HepG2 (cell line): ENCODE results near the gene CDX2. TPM values are rescaled to one million over a fixed set of nuclear protein-coding genes. Genes with fewer than 3 reads are reported as not detected.
"Not testable (repeated sequence)": the region's sequence is repeated elsewhere in the genome, so short reads cannot be mapped to it uniquely, and the experiment has no call there.

Experiments
- ATAC-seq: fragments of 200-7000 bp; cut with Tn5 transposase; 3 replicates; pipeline ENCODE4 v1.9.1; 2020; ENCODE audit warnings: mild to moderate bottlenecking, moderate library complexity
- BruUV-seq: library from RNA; stranded (reverse); fragments of 400-500 nt; replicated peaks from 2 replicates; lab custom pipeline; 2021; lab: Mats Ljungman, UMichigan
- CTCF ChIA-PET: fragments of 300-600 bp; formaldehyde crosslinking; extraction: SDS; loops from one replicate; lab custom pipeline; 2021; ENCODE audit warnings: low total read pairs, inconsistent platforms, low intra/inter-chr PET ratio; lab: Yijun Ruan, JAX
- POLR2A ChIA-PET: fragments of 350-600 bp; sonication (Branson Sonifier 250); formaldehyde crosslinking; loops from one replicate; lab custom pipeline; 2020; ENCODE audit warnings: antibody characterized with exemption, inconsistent platforms; lab: Yijun Ruan, JAX
- DNase-seq: peaks from one replicate; pipeline ENCODE4 v3.0.0-alpha.2; 2015; ENCODE audit warnings: low spot score
- FAIRE-seq: peaks from 3 replicates; lab custom pipeline; 2011; peaks lifted over from hg19 to GRCh38; lab: Jason Lieb, UNC
- H2AFZ ChIP-seq: one replicate; pipeline ENCODE4 v1.6.1; 2011; ENCODE audit warnings: low read length, inconsistent platforms
- H3K27ac ChIP-seq: fragments of 300-600 bp; 3 replicates; pipeline ENCODE4 v1.8.0; 2011; ENCODE audit warnings: mixed run types, mild to moderate bottlenecking, mixed read lengths, low read length, inconsistent platforms; ENCODE audit not compliant: insufficient read depth; ENCODE audit errors: extremely low read length
- H3K27me3 ChIP-seq, 2 experiments: fragments of 200-600 bp in 1 of 2; 2 replicates in 1 of 2; 3 replicates in 1 of 2; pipeline versions ENCODE4 v1.6.0 to v1.8.0; 2011; ENCODE audit warnings: low read length in 2 of 2, mild to moderate bottlenecking in 2 of 2, moderate library complexity in 2 of 2, inconsistent platforms in 1 of 2; ENCODE audit not compliant: insufficient read depth in 2 of 2, control insufficient read depth in 1 of 2
- H3K36me3 ChIP-seq, 2 experiments: fragments of 200-600 bp in 1 of 2; replicated peaks in 1 of 2; 2 replicates in 1 of 2; 3 replicates in 1 of 2; pipeline versions ENCODE4 v1.5.1 to v1.8.0; 2011; ENCODE audit warnings: low read length in 2 of 2, inconsistent platforms in 1 of 2; ENCODE audit not compliant: insufficient read depth in 2 of 2, control insufficient read depth in 1 of 2
- H3K4me1 ChIP-seq: 2 replicates; pipeline ENCODE4 v1.5.1; 2012; ENCODE audit warnings: low read length, inconsistent platforms; ENCODE audit not compliant: insufficient read depth
- H3K4me2 ChIP-seq: 2 replicates; pipeline ENCODE4 v1.6.0; 2011; ENCODE audit warnings: low read depth, low read length, inconsistent platforms
- H3K4me3 ChIP-seq, 3 experiments: fragments of 200-600 bp in 1 of 3; sonication (generic), shearing (Covaris generic) in 1 of 3; replicated peaks in 1 of 3; 2 replicates each; pipeline ENCODE4 v1.5.1; 2011 to 2016; ENCODE audit warnings: low read length in 3 of 3, inconsistent platforms in 2 of 3, low read depth in 2 of 3, mild to moderate bottlenecking in 2 of 3, control low read depth in 1 of 3, mixed read lengths in 1 of 3; ENCODE audit not compliant: insufficient read depth in 1 of 3
- H3K79me2 ChIP-seq: one replicate; pipeline ENCODE4 v1.6.1; 2011; ENCODE audit warnings: low read length, inconsistent platforms; ENCODE audit not compliant: insufficient read depth
- H3K9ac ChIP-seq: 2 replicates; pipeline ENCODE4 v1.6.0; 2011; ENCODE audit warnings: mild to moderate bottlenecking, low read depth, low read length, inconsistent platforms; ENCODE audit not compliant: insufficient read depth
- H3K9me3 ChIP-seq: 2 replicates; pipeline ENCODE4 v1.5.1; 2012; ENCODE audit warnings: mild to moderate bottlenecking, low read length
- H4K20me1 ChIP-seq: 2 replicates; pipeline ENCODE4 v1.6.0; 2011; ENCODE audit warnings: inconsistent platforms, mild to moderate bottlenecking, low read length, moderate library complexity; ENCODE audit not compliant: insufficient read depth
- KDM3A ChIP-seq: IDR thresholded peaks from 2 replicates; pipeline ENCODE4 v1.6.1; 2018; ENCODE audit warnings: low read depth, missing compliant biosample characterization
- WGBS: methylation state at CpG from one replicate; pipeline ENCODE4 v1.1.6; 2017; ENCODE audit warnings: low lambda C conversion rate; 5-methylcytosine and 5-hydroxymethylcytosine counted together
- in situ Hi-C: cut with HindIII; loops from 2 replicates; pipeline ENCODE4 v1.10.0; 2017; ENCODE audit warnings: low pct_unique_long_range_greater_than_20kb; ENCODE audit not compliant: extremely low pct_ligation_motif_present
- intact Hi-C: fragments of 100-400 bp; cut with micrococcal nuclease; formaldehyde crosslinking; loops from one replicate; pipeline ENCODE4 v1.10.0; 2022; ENCODE audit not compliant: unreplicated experiment
- polyA plus RNA-seq, 8 experiments: library from polyadenylated mRNA; depleted of rRNA in 3 of 8; stranded (reverse) in 7 of 8; unstranded in 1 of 8; fragments of >200 nt; fragmentation: Illumina TruSeq in 4 of 8; extraction: Trizol in 4 of 8; gene quantifications; 2 replicates each; pipeline versions ENCODE4 v1.2.1 to v1.2.3, GENCODE V29; 2011 to 2016; ENCODE audit warnings: low read depth in 4 of 8, missing spikeins in 1 of 8, mixed read lengths in 1 of 8; ENCODE audit not compliant: insufficient read depth in 1 of 8
- total RNA-seq, 5 experiments: library from RNA; depleted of rRNA; stranded (reverse); fragments of >200 nt; fragmentation: Illumina TruSeq; extraction: Trizol; gene quantifications; 2 replicates each; pipeline ENCODE4 v1.2.3, GENCODE V29; 2016; ENCODE audit warnings: low read depth in 1 of 5

CDX2 gene
- total and polyA plus RNA-seq, 2 of the 13 experiments (the other 11 are each of a cell fraction or from before 2014, with no cell fraction given) = 0.04 TPM; not detected in 1

- TF ChIP-seq KDM3A (CRISPR knock-in tag) = no peak
- no peak for FAIRE-seq
- Histone ChIP-seq H3K9me3 (no peaks in the 10 kb centered on the region), H3K27ac (no peak overlapping the region), H3K79me2 (no peaks in the 10 kb centered on the region), H3K4me1 (0 out of 2 replicates have a peak, but pooled peaks cover 10% of the 10 kb centered on the region), H3K4me3 (no peak overlapping the region), H3K9ac (no peak overlapping the region), H3K27me3 (no peaks in the 10 kb centered on the region), H3K36me3 (no peaks in the 10 kb centered on the region), H2AFZ (no peak overlapping the region), H3K4me2 (no peak overlapping the region), H4K20me1 (no peaks in the 10 kb centered on the region)
- POLR2A ChIA-PET = no interaction called here
- no TSS peak for BruUV-seq
- in situ Hi-C loops (no loop called here), intact Hi-C loops (no loop called here)
- no peak for DNase-seq
- no peak for ATAC-seq
- CTCF ChIA-PET = no interaction called here
- whole genome bisulfite sequencing = 20% methylated on average over 5 of the region's 5 CpGs
These were observed 40.9 kb upstream of the CDX2 start for GRCh38 chr13:28010046-28010445.

- intact Hi-C loops, BruUV-seq, H3K4me2 ChIP-seq: not testable (repeated sequence)
These were observed 35.9 kb upstream of the CDX2 start for GRCh38 chr13:28005016-28005415.

More at GRCh38 chr13:28005016-28005415, 35.9 kb upstream of the CDX2 start:
- H3K9me3 ChIP-seq, DNase-seq, H3K9ac ChIP-seq, POLR2A ChIA-PET, H3K27ac ChIP-seq, H3K4me1 ChIP-seq, H3K27me3 ChIP-seq, H3K79me2 ChIP-seq, ATAC-seq, FAIRE-seq, H3K4me3 ChIP-seq, H3K36me3 ChIP-seq, in situ Hi-C loops, H4K20me1 ChIP-seq, CTCF ChIA-PET, H2AFZ ChIP-seq: not testable (repeated sequence)
- WGBS = 67% methylated on average over 8 of the region's 13 CpGs
